ENCODE data around the gene RFC5. TPM values are rescaled to one million over a fixed set of nuclear protein-coding genes. Genes with fewer than 3 reads are reported as not detected.

The RFC5 gene
- total and polyA plus RNA-seq, 2 of the 13 experiments (the other 11 are each of a cell fraction or from before 2014, with no cell fraction given): 16.8 to 51.4 TPM

DNA sequence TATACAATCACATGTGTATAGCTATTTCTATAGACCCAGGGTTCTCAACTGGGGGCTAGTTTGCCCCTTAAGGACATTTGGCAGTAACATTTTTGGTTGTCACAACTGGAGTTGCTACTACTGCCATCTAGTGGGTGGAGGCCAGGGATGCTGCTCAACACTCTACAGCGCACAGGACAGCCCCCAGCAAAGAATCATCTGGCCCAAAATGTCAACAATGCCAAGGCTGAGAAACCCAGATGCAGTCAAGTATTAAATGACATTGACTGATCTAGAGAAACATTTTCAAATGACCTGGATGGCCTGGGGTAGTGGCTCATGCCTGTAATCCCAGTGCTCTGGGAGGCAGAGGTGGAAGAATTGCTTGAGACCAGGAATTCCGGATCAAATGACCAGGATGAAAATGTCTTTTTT lies 38.6 kb downstream of the RFC5 start (continued):
- TF ChIP-seq, protein P1, sequence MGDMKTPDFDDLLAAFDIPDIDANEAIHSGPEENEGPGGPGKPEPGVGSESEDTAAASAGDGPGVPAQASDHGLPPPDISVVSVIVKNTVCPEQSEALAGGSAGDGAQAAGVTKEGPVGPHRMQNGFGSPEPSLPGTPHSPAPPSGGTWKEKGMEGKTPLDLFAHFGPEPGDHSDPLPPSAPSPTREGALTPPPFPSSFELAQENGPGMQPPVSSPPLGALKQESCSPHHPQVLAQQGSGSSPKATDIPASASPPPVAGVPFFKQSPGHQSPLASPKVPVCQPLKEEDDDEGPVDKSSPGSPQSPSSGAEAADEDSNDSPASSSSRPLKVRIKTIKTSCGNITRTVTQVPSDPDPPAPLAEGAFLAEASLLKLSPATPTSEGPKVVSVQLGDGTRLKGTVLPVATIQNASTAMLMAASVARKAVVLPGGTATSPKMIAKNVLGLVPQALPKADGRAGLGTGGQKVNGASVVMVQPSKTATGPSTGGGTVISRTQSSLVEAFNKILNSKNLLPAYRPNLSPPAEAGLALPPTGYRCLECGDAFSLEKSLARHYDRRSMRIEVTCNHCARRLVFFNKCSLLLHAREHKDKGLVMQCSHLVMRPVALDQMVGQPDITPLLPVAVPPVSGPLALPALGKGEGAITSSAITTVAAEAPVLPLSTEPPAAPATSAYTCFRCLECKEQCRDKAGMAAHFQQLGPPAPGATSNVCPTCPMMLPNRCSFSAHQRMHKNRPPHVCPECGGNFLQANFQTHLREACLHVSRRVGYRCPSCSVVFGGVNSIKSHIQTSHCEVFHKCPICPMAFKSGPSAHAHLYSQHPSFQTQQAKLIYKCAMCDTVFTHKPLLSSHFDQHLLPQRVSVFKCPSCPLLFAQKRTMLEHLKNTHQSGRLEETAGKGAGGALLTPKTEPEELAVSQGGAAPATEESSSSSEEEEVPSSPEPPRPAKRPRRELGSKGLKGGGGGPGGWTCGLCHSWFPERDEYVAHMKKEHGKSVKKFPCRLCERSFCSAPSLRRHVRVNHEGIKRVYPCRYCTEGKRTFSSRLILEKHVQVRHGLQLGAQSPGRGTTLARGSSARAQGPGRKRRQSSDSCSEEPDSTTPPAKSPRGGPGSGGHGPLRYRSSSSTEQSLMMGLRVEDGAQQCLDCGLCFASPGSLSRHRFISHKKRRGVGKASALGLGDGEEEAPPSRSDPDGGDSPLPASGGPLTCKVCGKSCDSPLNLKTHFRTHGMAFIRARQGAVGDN (CRISPR knock-in tag; IDR thresholded peaks at IDR 0.05): no peak
- TF ChIP-seq EEA1 (CRISPR knock-in tag; IDR thresholded peaks at IDR 0.05; ENCODE audit: borderline replicate concordance): no peak
- no peak for TF ChIP-seq ZSCAN30 (CRISPR knock-in tag; IDR thresholded peaks at IDR 0.05)
- TF ChIP-seq, protein P2, sequence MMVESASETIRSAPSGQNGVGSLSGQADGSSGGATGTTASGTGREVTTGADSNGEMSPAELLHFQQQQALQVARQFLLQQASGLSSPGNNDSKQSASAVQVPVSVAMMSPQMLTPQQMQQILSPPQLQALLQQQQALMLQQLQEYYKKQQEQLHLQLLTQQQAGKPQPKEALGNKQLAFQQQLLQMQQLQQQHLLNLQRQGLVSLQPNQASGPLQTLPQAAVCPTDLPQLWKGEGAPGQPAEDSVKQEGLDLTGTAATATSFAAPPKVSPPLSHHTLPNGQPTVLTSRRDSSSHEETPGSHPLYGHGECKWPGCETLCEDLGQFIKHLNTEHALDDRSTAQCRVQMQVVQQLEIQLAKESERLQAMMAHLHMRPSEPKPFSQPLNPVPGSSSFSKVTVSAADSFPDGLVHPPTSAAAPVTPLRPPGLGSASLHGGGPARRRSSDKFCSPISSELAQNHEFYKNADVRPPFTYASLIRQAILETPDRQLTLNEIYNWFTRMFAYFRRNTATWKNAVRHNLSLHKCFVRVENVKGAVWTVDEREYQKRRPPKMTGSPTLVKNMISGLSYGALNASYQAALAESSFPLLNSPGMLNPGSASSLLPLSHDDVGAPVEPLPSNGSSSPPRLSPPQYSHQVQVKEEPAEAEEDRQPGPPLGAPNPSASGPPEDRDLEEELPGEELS (CRISPR knock-in tag; IDR thresholded peaks at IDR 0.05): peak; percentile 38; the same call in 1 of the 2 replicates
- no peak; the same call in 1 of the 2 replicates for TF ChIP-seq STAG1 (CRISPR knock-in tag; IDR thresholded peaks at IDR 0.05)
- TF ChIP-seq, protein P3, sequence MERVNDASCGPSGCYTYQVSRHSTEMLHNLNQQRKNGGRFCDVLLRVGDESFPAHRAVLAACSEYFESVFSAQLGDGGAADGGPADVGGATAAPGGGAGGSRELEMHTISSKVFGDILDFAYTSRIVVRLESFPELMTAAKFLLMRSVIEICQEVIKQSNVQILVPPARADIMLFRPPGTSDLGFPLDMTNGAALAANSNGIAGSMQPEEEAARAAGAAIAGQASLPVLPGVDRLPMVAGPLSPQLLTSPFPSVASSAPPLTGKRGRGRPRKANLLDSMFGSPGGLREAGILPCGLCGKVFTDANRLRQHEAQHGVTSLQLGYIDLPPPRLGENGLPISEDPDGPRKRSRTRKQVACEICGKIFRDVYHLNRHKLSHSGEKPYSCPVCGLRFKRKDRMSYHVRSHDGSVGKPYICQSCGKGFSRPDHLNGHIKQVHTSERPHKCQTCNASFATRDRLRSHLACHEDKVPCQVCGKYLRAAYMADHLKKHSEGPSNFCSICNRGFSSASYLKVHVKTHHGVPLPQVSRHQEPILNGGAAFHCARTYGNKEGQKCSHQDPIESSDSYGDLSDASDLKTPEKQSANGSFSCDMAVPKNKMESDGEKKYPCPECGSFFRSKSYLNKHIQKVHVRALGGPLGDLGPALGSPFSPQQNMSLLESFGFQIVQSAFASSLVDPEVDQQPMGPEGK (CRISPR knock-in tag; IDR thresholded peaks at IDR 0.05): peak; percentile 75
